H1 (cell line): ENCODE results near the gene COLQ.

Source experiments
- RNF2 ChIP-seq: fragments of 200-900, 300-1000 bp; sonication (generic); IDR thresholded peaks from 2 replicates; pipeline ENCODE4 v1.7.1; 2016; ENCODE audit warnings: borderline replicate concordance, low read depth, mild to moderate bottlenecking, antibody characterized with exemption, low read length; ENCODE audit not compliant: poor library complexity, severe bottlenecking; ENCODE audit errors: missing control alignments
- SAP30 ChIP-seq: fragments of 300-600 bp; sonication (generic); IDR thresholded peaks from 2 replicates; pipeline ENCODE4 v1.7.1; 2012; ENCODE audit warnings: low read length, moderate library complexity, mild to moderate bottlenecking, inconsistent platforms; ENCODE audit not compliant: insufficient read depth, insufficient replicate concordance
- SIX5 ChIP-seq: IDR thresholded peaks from 2 replicates; pipeline ENCODE4 v1.6.1; 2011; ENCODE audit warnings: mild to moderate bottlenecking, low read depth, low read length
- SUZ12 ChIP-seq: fragments of 200-600 bp; sonication (generic); IDR thresholded peaks from 2 replicates; pipeline ENCODE4 v1.6.1; 2012; ENCODE audit warnings: mild to moderate bottlenecking, inconsistent platforms, low read length, moderate library complexity, mixed read lengths
- TCF12 ChIP-seq: IDR thresholded peaks from 2 replicates; pipeline ENCODE4 v1.6.1; 2011; ENCODE audit warnings: low read depth, mild to moderate bottlenecking, low read length
- YY1 ChIP-seq: IDR thresholded peaks from 2 replicates; pipeline ENCODE4 v1.6.1; 2011; ENCODE audit warnings: low read depth, mild to moderate bottlenecking, low read length
- ZNF274 ChIP-seq: IDR thresholded peaks from 2 replicates; pipeline ENCODE4 v1.7.0; 2012; ENCODE audit warnings: low read length, borderline replicate concordance; ENCODE audit errors: extremely low read depth
- TF ChIP-seq, protein P1 (sequence below), 3 experiments: IDR thresholded peaks; 1 replicate in 2 of 3; 2 replicates in 1 of 3; pipeline versions ENCODE4 v1.5.1 to v1.6.1; 2011; ENCODE audit warnings: low read length in 3 of 3, mild to moderate bottlenecking in 3 of 3, inconsistent platforms in 2 of 3, low read depth in 1 of 3, moderate library complexity in 1 of 3; ENCODE audit not compliant: insufficient read depth in 1 of 3; ENCODE audit errors: control extremely low read depth in 1 of 3

DNA sequence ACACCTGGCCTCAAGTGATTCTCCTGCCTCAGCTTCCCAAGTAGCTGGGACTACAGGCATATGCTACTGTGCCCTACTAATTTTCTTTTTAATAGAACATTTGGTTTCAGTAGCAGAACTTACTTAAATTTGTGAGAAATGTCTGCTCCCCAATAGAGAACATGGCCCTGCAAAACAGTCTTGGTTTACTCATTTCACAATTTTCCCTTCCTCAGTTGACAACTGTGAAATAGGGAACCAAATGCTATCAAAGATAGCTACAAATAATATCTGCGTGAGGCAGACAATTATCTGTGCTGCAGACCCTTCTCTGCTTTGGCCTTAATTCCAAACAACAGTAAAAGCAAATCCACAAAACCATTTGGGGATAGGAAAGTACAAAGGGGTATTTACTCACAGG is 116.7 kb downstream of the COLQ start:
- TF ChIP-seq, protein P1, sequence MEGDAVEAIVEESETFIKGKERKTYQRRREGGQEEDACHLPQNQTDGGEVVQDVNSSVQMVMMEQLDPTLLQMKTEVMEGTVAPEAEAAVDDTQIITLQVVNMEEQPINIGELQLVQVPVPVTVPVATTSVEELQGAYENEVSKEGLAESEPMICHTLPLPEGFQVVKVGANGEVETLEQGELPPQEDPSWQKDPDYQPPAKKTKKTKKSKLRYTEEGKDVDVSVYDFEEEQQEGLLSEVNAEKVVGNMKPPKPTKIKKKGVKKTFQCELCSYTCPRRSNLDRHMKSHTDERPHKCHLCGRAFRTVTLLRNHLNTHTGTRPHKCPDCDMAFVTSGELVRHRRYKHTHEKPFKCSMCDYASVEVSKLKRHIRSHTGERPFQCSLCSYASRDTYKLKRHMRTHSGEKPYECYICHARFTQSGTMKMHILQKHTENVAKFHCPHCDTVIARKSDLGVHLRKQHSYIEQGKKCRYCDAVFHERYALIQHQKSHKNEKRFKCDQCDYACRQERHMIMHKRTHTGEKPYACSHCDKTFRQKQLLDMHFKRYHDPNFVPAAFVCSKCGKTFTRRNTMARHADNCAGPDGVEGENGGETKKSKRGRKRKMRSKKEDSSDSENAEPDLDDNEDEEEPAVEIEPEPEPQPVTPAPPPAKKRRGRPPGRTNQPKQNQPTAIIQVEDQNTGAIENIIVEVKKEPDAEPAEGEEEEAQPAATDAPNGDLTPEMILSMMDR (IDR thresholded peaks at IDR 0.05; ENCODE audit: control extremely low read depth in 1 of 3, insufficient read depth in 1 of 3, low read depth in 1 of 3, low read length in 3 of 3), result no peak
- TF ChIP-seq RNF2, result no peak
- no peak for TF ChIP-seq SAP30
- TF ChIP-seq SIX5, result no peak
- no peak for TF ChIP-seq TCF12
- no peak for TF ChIP-seq SUZ12
- TF ChIP-seq YY1, result no peak
- no peak for TF ChIP-seq ZNF274
